Cardiac fibroblast (primary cell): Measurements from ENCODE around the gene C13orf42.

Experiments used
- DNase-seq, 2 donors: peaks; one replicate each; pipeline versions ENCODE4 v3.0.0 to v3.0.0-alpha.2; 2010; ENCODE audit warnings: low read depth in 2 of 2
- H3K4me3 ChIP-seq, 2 donors: replicated peaks in 1 of 2; 1 replicate in 1 of 2; 2 replicates in 1 of 2; pipeline ENCODE4 v1.5.1; 2011; ENCODE audit warnings: low read depth in 2 of 2, low read length in 2 of 2, mild to moderate bottlenecking in 2 of 2, moderate library complexity in 1 of 2
- CTCF ChIP-seq: IDR thresholded peaks from one replicate; pipeline ENCODE4 v1.5.1; 2011; ENCODE audit warnings: low read depth, mild to moderate bottlenecking, low read length, inconsistent platforms

C13orf42 gene

DNA sequence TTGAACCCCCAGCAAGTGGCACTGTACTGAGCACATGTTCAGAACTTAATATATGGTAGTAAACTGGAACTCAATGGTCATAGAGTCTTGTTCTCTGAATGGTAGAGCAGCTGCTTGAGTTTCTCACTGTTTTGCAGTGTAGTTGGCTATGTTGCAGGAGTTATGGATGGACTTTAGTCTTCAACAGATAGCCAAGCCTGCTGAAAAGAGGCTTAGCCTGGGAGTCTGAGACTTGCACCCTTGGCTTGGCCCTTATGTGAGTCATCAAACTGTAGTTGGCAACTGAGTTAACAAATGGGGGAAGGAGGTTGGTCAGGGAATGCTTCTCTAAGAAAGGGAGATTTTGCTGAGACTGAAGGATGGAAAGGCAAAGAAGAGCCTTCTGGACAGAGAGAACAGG is 62.5 kb downstream of the C13orf42 start:
- no peak for DNase-seq
- no peak for TF ChIP-seq CTCF
- no peak overlapping the region for H3K4me3 ChIP-seq

DNA sequence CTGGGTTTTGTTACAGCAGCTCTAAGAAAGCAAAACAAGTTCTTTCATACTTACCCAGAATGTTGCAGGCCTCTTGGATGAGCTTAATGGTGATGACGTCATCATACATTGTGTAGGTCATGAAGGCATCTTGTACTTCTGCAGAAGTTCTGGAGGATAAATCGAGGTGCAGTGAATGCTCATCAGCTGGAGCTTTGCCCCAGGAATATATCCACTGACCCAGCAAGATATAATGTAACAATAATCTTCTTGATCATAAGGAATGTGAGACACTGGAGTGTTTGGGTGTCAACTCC is 63.0 kb downstream of the C13orf42 start:
- no peak for DNase-seq
- no peak for TF ChIP-seq CTCF

DNA sequence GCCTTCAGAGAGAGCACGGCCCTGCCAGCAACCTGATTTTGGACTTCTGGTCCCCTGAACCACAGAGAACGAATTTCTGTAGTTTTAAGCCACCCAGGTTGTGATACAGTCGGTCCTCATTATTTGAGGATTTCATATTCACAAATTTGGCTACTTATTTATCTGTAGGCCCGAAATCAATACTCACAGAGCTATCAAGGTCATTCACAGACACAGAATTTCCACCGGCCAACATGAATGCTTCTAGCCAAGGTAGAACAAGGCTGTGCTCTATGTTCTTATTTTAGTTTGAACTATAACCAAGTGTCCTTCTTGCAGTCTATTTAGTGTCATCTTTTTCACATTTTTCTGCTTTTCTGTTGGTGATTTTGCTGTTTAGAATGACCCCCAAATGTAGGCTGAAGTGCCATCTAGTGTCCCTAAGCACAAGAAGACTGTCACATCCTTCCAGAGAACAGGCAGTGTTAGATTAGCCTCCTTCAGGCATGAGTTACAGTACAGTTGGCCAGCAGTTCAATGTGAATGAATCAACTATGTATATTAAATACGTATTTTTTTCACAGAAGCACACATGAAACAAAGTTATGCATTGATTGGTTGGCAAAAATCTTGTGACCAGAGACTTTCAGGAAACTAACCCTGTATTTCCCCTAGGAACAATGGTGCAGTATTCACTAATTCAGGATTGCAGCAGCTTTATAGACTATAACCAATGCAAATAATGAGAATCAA is 63.5 kb downstream of the C13orf42 start:
- no peak overlapping the region for H3K4me3 ChIP-seq
- TF ChIP-seq CTCF = no peak
- DNase-seq = no peak

More for the DNA sequence above, 63.0 kb downstream of the C13orf42 start:
- no peak overlapping the region for H3K4me3 ChIP-seq

- DNase-seq = no peak
- H3K4me3 ChIP-seq = no peak overlapping the region
- no peak for TF ChIP-seq CTCF
These were observed 65.6 kb downstream of the C13orf42 start for GRCh38 chr13:51045451-51045850.

DNA sequence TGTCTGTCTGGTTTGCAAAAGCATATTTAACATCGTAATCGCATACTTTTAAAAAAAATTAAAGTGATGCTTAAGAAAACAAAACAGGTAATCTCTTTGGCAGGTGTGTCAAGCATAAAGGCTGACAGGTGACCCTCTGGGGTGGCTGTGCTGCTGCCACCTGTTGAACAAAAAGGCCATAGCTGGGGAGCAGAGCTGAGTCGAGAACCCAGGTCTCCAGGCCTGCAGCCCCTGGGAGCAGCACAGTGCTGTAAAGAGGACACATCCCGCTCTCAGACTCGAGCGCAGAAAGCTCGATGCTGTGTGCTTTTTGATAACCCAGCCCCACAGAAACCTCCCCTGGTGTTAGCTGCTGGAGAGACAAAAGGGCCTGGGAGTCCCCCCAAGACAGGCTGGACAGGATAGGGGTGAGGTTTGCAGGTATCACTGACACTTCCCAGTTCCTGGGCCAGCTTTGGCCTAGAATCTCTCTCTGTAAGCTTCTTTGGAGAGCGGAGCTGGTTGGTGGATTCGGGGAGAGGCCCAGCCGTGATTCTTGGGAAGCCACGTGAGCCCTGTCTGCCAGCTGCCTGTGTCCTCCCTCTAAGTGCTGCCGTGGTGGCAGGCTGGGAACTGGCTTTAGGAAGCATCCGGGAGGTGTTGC is 66.9 kb downstream of the C13orf42 start:
- DNase-seq = no peak
- H3K4me3 ChIP-seq = no peak overlapping the region
- TF ChIP-seq CTCF = no peak

GRCh38 chr13:51043310-51043709 is 67.8 kb downstream of the C13orf42 start:
- no peak overlapping the region for H3K4me3 ChIP-seq
- no peak for TF ChIP-seq CTCF
- DNase-seq = no peak
